H1 (cell line): ENCODE results near the gene GRIK4. TPM values are rescaled to one million over a fixed set of nuclear protein-coding genes. Genes with fewer than 3 reads are reported as not detected.

Source experiments
- CTCF ChIA-PET: fragments of 300-600 bp; sonication (Branson Sonifier 250); formaldehyde crosslinking; loops from one replicate; lab custom pipeline; 2021; ENCODE audit not compliant: partially characterized antibody; lab: Charles Lee
- POLR2A ChIA-PET: fragments of 300-600 bp; sonication (Branson Sonifier 250); formaldehyde crosslinking; loops from one replicate; lab custom pipeline; 2021; ENCODE audit warnings: inconsistent platforms; ENCODE audit not compliant: partially characterized antibody; lab: Charles Lee
- DNase-seq, 2 experiments: peaks; one replicate each; pipeline versions ENCODE4 v3.0.0 to v3.0.0-alpha.2; 2010 to 2022; ENCODE audit warnings: low spot score in 2 of 2, low read depth in 1 of 2, mixed read lengths in 1 of 2
- FAIRE-seq: peaks from 2 replicates; lab custom pipeline; 2011; peaks lifted over from hg19 to GRCh38; lab: Jason Lieb, UNC
- H2AFZ ChIP-seq: 2 replicates; pipeline ENCODE4 v1.8.1; 2012; ENCODE audit warnings: low read length, inconsistent platforms
- H2AK5ac ChIP-seq: 2 replicates; pipeline ENCODE4 v1.6.1; 2013; ENCODE audit warnings: low read depth, low read length
- H2BK120ac ChIP-seq: replicated peaks from 2 replicates; pipeline ENCODE3; 2013; ENCODE audit warnings: low read depth, low read length, inconsistent platforms
- H2BK12ac ChIP-seq: 2 replicates; pipeline ENCODE4 v1.6.1; 2013; ENCODE audit warnings: low read depth, low read length
- H2BK15ac ChIP-seq: 2 replicates; pipeline ENCODE4 v1.6.1; 2013; ENCODE audit warnings: low read length
- H2BK20ac ChIP-seq: 2 replicates; pipeline ENCODE4 v1.6.1; 2013; ENCODE audit warnings: low read length
- H2BK5ac ChIP-seq: 2 replicates; pipeline ENCODE4 v1.6.1; 2013; ENCODE audit warnings: low read depth, low read length
- H3K14ac ChIP-seq: 2 replicates; pipeline ENCODE4 v1.6.1; 2013; ENCODE audit warnings: inconsistent platforms; ENCODE audit not compliant: insufficient read length
- H3K18ac ChIP-seq: 2 replicates; pipeline ENCODE4 v1.6.1; 2013; ENCODE audit warnings: low read length; ENCODE audit errors: extremely low read depth
- H3K23ac ChIP-seq: 2 replicates; pipeline ENCODE4 v1.6.1; 2013; ENCODE audit warnings: inconsistent platforms; ENCODE audit not compliant: insufficient read length
- H3K23me2 ChIP-seq: 2 replicates; pipeline ENCODE4 v1.6.1; 2013; ENCODE audit warnings: low read depth, low read length
- H3K27ac ChIP-seq: 2 replicates; pipeline ENCODE4 v1.6.1; 2011; ENCODE audit warnings: low read depth, low read length, inconsistent platforms
- H3K27me3 ChIP-seq, 4 experiments: replicated peaks in 1 of 4; 1 replicate in 1 of 4; 2 replicates in 3 of 4; pipeline versions ENCODE4 v1.6.1 to v1.8.1; 2011 to 2013; ENCODE audit warnings: low read length in 3 of 4, mild to moderate bottlenecking in 3 of 4, inconsistent platforms in 2 of 4, mixed read lengths in 2 of 4, moderate library complexity in 1 of 4; ENCODE audit not compliant: control insufficient read depth in 3 of 4, insufficient read depth in 3 of 4; ENCODE audit errors: extremely low read depth in 1 of 4
- H3K36me3 ChIP-seq, 4 experiments: 2 replicates each; pipeline versions ENCODE4 v1.6.1 to v1.8.1; 2011 to 2013; ENCODE audit warnings: mild to moderate bottlenecking in 4 of 4, low read length in 3 of 4, moderate library complexity in 2 of 4, control low read depth in 1 of 4, inconsistent platforms in 1 of 4; ENCODE audit not compliant: insufficient read depth in 4 of 4, control insufficient read depth in 2 of 4
- H3K4ac ChIP-seq: replicated peaks from 2 replicates; pipeline ENCODE3; 2013; ENCODE audit warnings: low read length, low read depth, mixed read lengths, inconsistent platforms; ENCODE audit not compliant: insufficient read length
- H3K4me1 ChIP-seq, 4 experiments: replicated peaks in 1 of 4; 1 replicate in 1 of 4; 2 replicates in 3 of 4; pipeline versions ENCODE4 v1.6.1 to v1.8.1; 2011 to 2013; ENCODE audit warnings: low read length in 3 of 4, inconsistent platforms in 2 of 4, mixed read lengths in 1 of 4; ENCODE audit not compliant: insufficient read depth in 4 of 4, control insufficient read depth in 3 of 4
- H3K4me2 ChIP-seq, 2 experiments: 2 replicates each; pipeline versions ENCODE4 v1.6.1 to v1.8.1; 2011 to 2013; ENCODE audit warnings: low read depth in 2 of 2, low read length in 2 of 2, control low read depth in 1 of 2, inconsistent platforms in 1 of 2, mild to moderate bottlenecking in 1 of 2; ENCODE audit not compliant: insufficient read depth in 1 of 2
- H3K4me3 ChIP-seq, 4 experiments: fragments of 200-600, 300-600 bp in 1 of 4; sonication (generic), shearing (Covaris generic), sonication (Bioruptor Twin) in 1 of 4; 2 replicates each; pipeline versions ENCODE4 v1.5.1 to v1.8.1; 2011 to 2016; ENCODE audit warnings: low read length in 4 of 4, low read depth in 3 of 4, control low read depth in 2 of 4, inconsistent platforms in 2 of 4, mild to moderate bottlenecking in 2 of 4, mixed read lengths in 1 of 4, moderate library complexity in 1 of 4; ENCODE audit not compliant: insufficient read depth in 2 of 4; ENCODE audit errors: extremely low read depth in 1 of 4
- H3K56ac ChIP-seq: replicated peaks from 2 replicates; pipeline ENCODE3; 2013; ENCODE audit warnings: low read depth, mild to moderate bottlenecking, mixed read lengths, low read length, inconsistent platforms; ENCODE audit not compliant: insufficient read length
- H3K79me1 ChIP-seq: 2 replicates; pipeline ENCODE4 v1.6.1; 2013; ENCODE audit warnings: low read depth, low read length, control low read depth
- H3K79me2 ChIP-seq, 2 experiments: 2 replicates each; pipeline versions ENCODE4 v1.6.1 to v1.8.1; 2012 to 2013; ENCODE audit warnings: low read length in 2 of 2, mild to moderate bottlenecking in 2 of 2, inconsistent platforms in 1 of 2; ENCODE audit not compliant: insufficient read depth in 2 of 2, control insufficient read depth in 1 of 2
- H3K9ac ChIP-seq, 4 experiments: replicated peaks in 1 of 4; 1 replicate in 1 of 4; 2 replicates in 3 of 4; pipeline versions ENCODE4 v1.6.1 to v1.8.1; 2011 to 2013; ENCODE audit warnings: low read depth in 3 of 4, low read length in 3 of 4, control low read depth in 2 of 4, mild to moderate bottlenecking in 2 of 4, moderate library complexity in 2 of 4, inconsistent platforms in 1 of 4; ENCODE audit errors: extremely low read depth in 1 of 4
- H3K9me3 ChIP-seq, 2 experiments: 2 replicates each; pipeline versions ENCODE4 v1.6.1 to v1.8.1; 2012 to 2013; ENCODE audit warnings: mild to moderate bottlenecking in 2 of 2, moderate library complexity in 2 of 2, control low read depth in 1 of 2, inconsistent platforms in 1 of 2, low read depth in 1 of 2, low read length in 1 of 2, mixed read lengths in 1 of 2; ENCODE audit not compliant: insufficient read depth in 2 of 2
- H4K20me1 ChIP-seq, 2 experiments: replicated peaks in 1 of 2; 2 replicates each; pipeline versions ENCODE3 to v1.8.1; 2011 to 2013; ENCODE audit warnings: inconsistent platforms in 2 of 2, low read length in 2 of 2, mild to moderate bottlenecking in 1 of 2; ENCODE audit not compliant: insufficient read depth in 2 of 2, control insufficient read depth in 1 of 2
- H4K5ac ChIP-seq: 2 replicates; pipeline ENCODE4 v1.6.1; 2013; ENCODE audit warnings: low read length, low read depth, mixed read lengths, inconsistent platforms; ENCODE audit not compliant: insufficient read length
- H4K8ac ChIP-seq: 2 replicates; pipeline ENCODE4 v1.8.0; 2013; ENCODE audit warnings: mild to moderate bottlenecking, moderate library complexity, low read length, inconsistent platforms; ENCODE audit not compliant: insufficient read depth; ENCODE audit errors: extremely low read depth
- H4K91ac ChIP-seq: replicated peaks from 2 replicates; pipeline ENCODE3; 2013; ENCODE audit warnings: low read length, mixed read lengths, inconsistent platforms; ENCODE audit not compliant: insufficient read length
- E2F6 ChIP-seq: IDR thresholded peaks from 2 replicates; pipeline ENCODE4 v1.6.1; 2012; ENCODE audit warnings: inconsistent platforms
- EP300 ChIP-seq, 2 experiments: IDR thresholded peaks; 1 replicate in 1 of 2; 2 replicates in 1 of 2; pipeline ENCODE4 v1.6.1; 2011 to 2012; ENCODE audit warnings: low read depth in 2 of 2, low read length in 2 of 2, mild to moderate bottlenecking in 2 of 2, borderline replicate concordance in 1 of 2, inconsistent platforms in 1 of 2, moderate library complexity in 1 of 2
- MAFK ChIP-seq: IDR thresholded peaks from 2 replicates; pipeline ENCODE4 v1.6.1; 2012; ENCODE audit warnings: low read depth, mild to moderate bottlenecking, improper control_type of control experiment, low read length
- RNF2 ChIP-seq: fragments of 200-900, 300-1000 bp; sonication (generic); IDR thresholded peaks from 2 replicates; pipeline ENCODE4 v1.7.1; 2016; ENCODE audit warnings: borderline replicate concordance, low read depth, mild to moderate bottlenecking, antibody characterized with exemption, low read length; ENCODE audit not compliant: poor library complexity, severe bottlenecking; ENCODE audit errors: missing control alignments
- SP2 ChIP-seq: IDR thresholded peaks from 2 replicates; pipeline ENCODE4 v1.6.1; 2012; ENCODE audit warnings: mild to moderate bottlenecking, low read length, inconsistent platforms
- SUZ12 ChIP-seq: fragments of 200-600 bp; sonication (generic); IDR thresholded peaks from 2 replicates; pipeline ENCODE4 v1.6.1; 2012; ENCODE audit warnings: mild to moderate bottlenecking, inconsistent platforms, low read length, moderate library complexity, mixed read lengths
- WGBS, 2 experiments: shearing (Covaris generic) in 1 of 2; methylation state at CpG; one replicate each; pipeline versions ENCODE4 v1.1.6 to v1.1.7; 2013 to 2015; ENCODE audit warnings: low lambda C conversion rate in 2 of 2, mixed read lengths in 2 of 2, inconsistent platforms in 1 of 2, low coverage in 1 of 2, missing lambda C conversion rate in 1 of 2; ENCODE audit not compliant: insufficient replicate concordance in 2 of 2, insufficient coverage in 1 of 2, insufficient read length in 1 of 2; ENCODE audit errors: extremely low coverage in 1 of 2, missing lambda C conversion rate in 1 of 2; 5-methylcytosine and 5-hydroxymethylcytosine counted together
- polyA plus RNA-seq, 7 experiments: library from polyadenylated mRNA; depleted of rRNA in 3 of 7; stranded (reverse) in 5 of 7; unstranded in 2 of 7; fragments of >200 nt in 5 of 7; fragments of 200-250 nt in 2 of 7; gene quantifications; 1 replicate in 5 of 7; 2 replicates in 1 of 7; 4 replicates in 1 of 7; pipeline versions ENCODE4 v1.2.1 to v1.2.3, GENCODE V29; 2011 to 2013; ENCODE audit warnings: missing spikeins in 2 of 7, mixed read lengths in 2 of 7
- total RNA-seq: library from RNA; stranded (reverse); fragmentation: NEBNext Ultra II Directional; extraction: Animal tissue kit (Norgen Biotek cat#: 25700); gene quantifications from 2 replicates; pipeline ENCODE4 v1.2.1, GENCODE V29; 2021

The GRIK4 gene
- total and polyA plus RNA-seq, 2 of the 8 experiments (the other 6 are each of a cell fraction or from before 2014, with no cell fraction given), result 1.2 to 2.9 TPM

GRCh38 chr11:120747850-120748814, 236.6 kb downstream of the GRIK4 start:
- no peak overlapping the region for H2AK5ac ChIP-seq
- no peak overlapping the region; the same call in 1 of the 2 replicates for H2BK12ac ChIP-seq
- no peak overlapping the region for H2BK20ac ChIP-seq
- no peak overlapping the region for H3K27ac ChIP-seq
- POLR2A ChIA-PET, result no interaction called here
- DNase-seq (no peak), FAIRE-seq (no peak)
- H2BK120ac ChIP-seq, result no peak overlapping the region
- TF ChIP-seq SP2 (no peak), SUZ12 (no peak), E2F6 (no peak), RNF2 (no peak), EP300 (IDR thresholded peaks at IDR 0.05; ENCODE audit: borderline replicate concordance in 1 of 2, low read depth in 2 of 2, low read length in 2 of 2) (no peak), MAFK (peak; percentile 52; the same call in 1 of the 2 replicates)
- H3K4me2 ChIP-seq, result no peak overlapping the region; a peak in 1 of 4 replicates
- H3K9me3 ChIP-seq, result no peaks in the 10 kb centered on the region
- no peak overlapping the region for H3K23ac ChIP-seq
- H3K4me3 ChIP-seq, result no peak overlapping the region
- H3K36me3 ChIP-seq, result no peaks in the 10 kb centered on the region
- CTCF ChIA-PET, result interaction anchor here (0.7 to 4.9 kb wide), 15 partner anchors 9 to 365 kb away, joined by 3 to 28 read pairs (median 3); no protein-coding TSS in a partner anchor
- H4K8ac ChIP-seq, result no peak overlapping the region
- no peak overlapping the region for H3K14ac ChIP-seq
- no peaks in the 10 kb centered on the region for H3K79me1 ChIP-seq
- no peak overlapping the region for H2BK15ac ChIP-seq
- no peak overlapping the region; a peak in 1 of 7 replicates for H3K9ac ChIP-seq
- H3K27me3 ChIP-seq, result peaks cover 0 to 2% (median 0%) of the 10 kb centered on the region in 4 experiments; a peak in 1 of 7 replicates
- no peak overlapping the region for H3K56ac ChIP-seq
- no peak overlapping the region for H3K18ac ChIP-seq
- H3K4ac ChIP-seq, result no peak overlapping the region
- H3K79me2 ChIP-seq, result no peaks in the 10 kb centered on the region
- no peak overlapping the region for H4K91ac ChIP-seq
- no peak overlapping the region for H2AFZ ChIP-seq
- H3K23me2 ChIP-seq, result no peaks in the 10 kb centered on the region
- 85% methylated on average over 12 of the region's 12 CpGs; no CpG with 5 or more reads in 1 of the 2 experiments for WGBS, 2 experiments
- peaks cover 2 to 8% (median 4%) of the 10 kb centered on the region in 4 experiments; a peak in 5 of 7 replicates for H3K4me1 ChIP-seq
- H4K5ac ChIP-seq, result no peak overlapping the region
- H2BK5ac ChIP-seq, result no peak overlapping the region
- no peaks in the 10 kb centered on the region for H4K20me1 ChIP-seq
